H54 (cell line): ENCODE data around the gene CHMP4B.
"Not testable (repeated sequence)": the region's sequence is repeated elsewhere in the genome, so short reads cannot be mapped to it uniquely, and the experiment has no call there.

ENCODE experiments used
- DNase-seq: peaks from one replicate; pipeline ENCODE4 v3.0.0; 2011; ENCODE audit warnings: low spot score, mixed read lengths; ENCODE audit not compliant: insufficient read length
- FAIRE-seq: peaks from 3 replicates; lab custom pipeline; 2011; peaks lifted over from hg19 to GRCh38; lab: Jason Lieb, UNC
- POLR2A ChIP-seq: IDR thresholded peaks from 2 replicates; pipeline ENCODE4 v1.6.1; 2011; ENCODE audit warnings: low read depth, mild to moderate bottlenecking, low read length

The CHMP4B gene

DNA sequence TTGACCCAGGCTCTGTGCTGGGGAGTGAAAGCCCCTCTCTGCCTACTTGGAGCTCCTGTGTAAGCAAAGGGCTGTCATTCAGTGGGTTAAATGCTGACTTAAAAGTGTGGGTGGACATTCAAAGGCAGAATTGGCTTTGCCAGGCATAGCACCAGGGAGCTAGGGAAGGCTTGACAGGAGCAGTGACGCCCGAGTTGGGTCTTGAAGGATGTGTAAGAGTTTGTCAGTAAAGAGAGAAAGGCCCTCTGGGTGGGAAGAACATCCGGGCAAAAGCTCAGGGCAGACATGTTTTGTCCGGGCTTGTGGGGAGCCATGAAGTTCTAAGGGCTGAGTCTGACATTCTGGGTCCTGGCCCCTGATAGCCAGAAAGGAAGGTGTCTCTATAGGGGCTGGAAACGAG is 27.9 kb upstream of the CHMP4B start:
- FAIRE-seq (no peak), DNase-seq (no peak)
- TF ChIP-seq POLR2A = no peak

DNA sequence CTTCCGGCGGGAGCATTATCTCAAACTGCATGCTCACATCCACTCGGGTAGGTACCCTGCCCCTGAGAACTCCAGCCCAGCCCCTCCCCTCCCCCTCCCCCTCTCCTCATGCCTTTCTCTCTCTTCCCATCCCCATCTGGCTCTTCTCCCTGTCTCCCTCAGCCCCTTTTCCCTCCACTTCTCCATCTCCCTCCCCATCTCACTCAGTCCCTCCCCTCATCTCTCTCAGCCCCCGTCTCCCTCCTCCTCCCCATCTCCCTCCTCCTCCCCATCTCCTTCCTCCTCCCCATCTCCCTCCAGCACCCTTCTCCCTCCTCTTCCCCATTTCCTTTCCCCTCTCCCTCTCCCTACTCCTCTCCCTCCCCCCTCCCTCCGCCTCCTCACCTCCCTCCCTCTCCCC is 27.3 kb upstream of the CHMP4B start:
- DNase-seq (no peak), FAIRE-seq (no peak)
- TF ChIP-seq POLR2A = no peak

DNA sequence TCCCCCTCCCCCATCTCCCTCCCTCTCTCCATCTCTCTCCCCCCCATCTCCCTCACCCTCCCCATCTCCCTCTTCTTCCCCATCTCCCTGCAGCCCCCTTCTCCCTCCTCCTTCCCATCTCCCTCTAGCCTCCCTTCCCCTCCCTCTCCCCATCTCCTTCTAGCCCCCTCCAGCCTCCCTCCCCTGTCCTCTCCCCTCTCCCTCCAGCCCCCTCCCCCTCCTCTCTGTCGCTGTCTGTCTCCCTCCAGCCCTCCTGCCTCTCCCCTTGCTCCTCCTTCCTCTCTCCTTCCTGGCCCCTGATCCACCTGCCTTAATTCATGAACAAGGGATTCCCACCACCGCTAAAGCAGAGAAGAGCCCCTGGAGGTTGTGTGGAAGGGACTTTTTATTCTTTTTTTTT is 26.9 kb upstream of the CHMP4B start:
- DNase-seq (no peak), FAIRE-seq (no peak)
- TF ChIP-seq POLR2A = no peak

GRCh38 chr20:33785503-33785902 is 25.6 kb upstream of the CHMP4B start:
- TF ChIP-seq POLR2A = no peak
- no peak for DNase-seq
- FAIRE-seq = no peak

DNA sequence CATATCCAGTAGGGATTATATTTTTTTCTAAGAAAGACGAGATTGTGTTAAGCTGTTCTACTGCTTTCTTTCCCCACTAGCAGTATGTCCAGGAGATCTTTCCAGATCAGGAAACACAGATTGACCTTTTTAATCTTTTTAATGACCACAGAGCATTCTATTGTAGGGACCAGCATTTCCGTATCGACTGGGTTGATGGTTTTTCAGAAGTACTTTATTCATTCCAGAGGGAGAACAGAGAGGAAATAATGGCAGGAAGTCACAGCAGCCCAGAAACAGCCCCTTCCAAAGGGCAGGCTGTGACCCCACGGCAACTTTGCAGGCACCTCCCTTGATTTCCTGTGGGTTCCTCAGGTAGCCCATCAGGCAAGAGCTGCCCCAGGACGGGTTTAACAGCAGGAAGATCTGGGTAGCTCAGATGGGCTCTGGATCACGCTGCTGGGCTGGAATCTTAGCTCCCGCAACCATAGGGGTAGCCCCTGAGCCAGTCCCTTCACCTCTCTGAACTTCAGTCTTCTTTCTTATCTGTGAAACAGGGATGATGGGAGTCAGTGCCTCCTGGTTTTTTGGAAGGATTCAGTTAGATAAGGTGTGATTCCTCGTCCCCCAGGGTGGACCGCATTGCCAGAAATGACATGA is 23.8 kb upstream of the CHMP4B start:
- FAIRE-seq (no peak), DNase-seq (no peak)
- TF ChIP-seq POLR2A = no peak

- no peak for DNase-seq
- no peak for FAIRE-seq
- no peak for TF ChIP-seq POLR2A
Observed at GRCh38 chr20:33788351-33789049, 22.6 kb upstream of the CHMP4B start.

GRCh38 chr20:33789109-33789857 is 21.9 kb upstream of the CHMP4B start:
- TF ChIP-seq POLR2A = 0 out of 2 replicates have a peak, but pooled peaks have one; percentile 5
- FAIRE-seq (peak; percentile 82), DNase-seq (peak; percentile 97)

GRCh38 chr20:33789858-33790182 is 21.3 kb upstream of the CHMP4B start:
- FAIRE-seq (no peak), DNase-seq (no peak)
- no peak for TF ChIP-seq POLR2A

- DNase-seq = no peak
- FAIRE-seq = no peak
Observed at GRCh38 chr20:33790566-33790965, 20.6 kb upstream of the CHMP4B start.

DNA sequence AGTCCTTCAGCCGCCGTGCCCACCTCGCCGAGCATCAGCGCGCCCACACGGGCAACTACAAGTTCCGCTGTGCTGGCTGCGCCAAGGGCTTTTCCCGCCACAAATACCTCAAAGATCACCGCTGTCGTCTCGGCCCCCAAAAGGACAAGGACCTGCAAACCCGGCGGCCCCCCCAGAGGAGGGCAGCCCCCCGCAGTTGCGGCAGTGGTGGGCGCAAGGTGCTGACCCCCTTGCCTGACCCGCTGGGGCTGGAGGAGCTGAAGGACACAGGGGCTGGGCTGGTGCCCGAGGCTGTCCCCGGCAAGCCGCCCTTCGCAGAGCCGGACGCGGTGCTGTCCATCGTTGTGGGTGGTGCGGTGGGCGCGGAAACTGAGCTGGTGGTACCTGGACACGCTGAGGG is 20.1 kb upstream of the CHMP4B start:
- no peak for DNase-seq
- no peak for FAIRE-seq
- TF ChIP-seq POLR2A = no peak

More at GRCh38 chr20:33790566-33790965, 20.6 kb upstream of the CHMP4B start:
- TF ChIP-seq POLR2A = no peak

DNA sequence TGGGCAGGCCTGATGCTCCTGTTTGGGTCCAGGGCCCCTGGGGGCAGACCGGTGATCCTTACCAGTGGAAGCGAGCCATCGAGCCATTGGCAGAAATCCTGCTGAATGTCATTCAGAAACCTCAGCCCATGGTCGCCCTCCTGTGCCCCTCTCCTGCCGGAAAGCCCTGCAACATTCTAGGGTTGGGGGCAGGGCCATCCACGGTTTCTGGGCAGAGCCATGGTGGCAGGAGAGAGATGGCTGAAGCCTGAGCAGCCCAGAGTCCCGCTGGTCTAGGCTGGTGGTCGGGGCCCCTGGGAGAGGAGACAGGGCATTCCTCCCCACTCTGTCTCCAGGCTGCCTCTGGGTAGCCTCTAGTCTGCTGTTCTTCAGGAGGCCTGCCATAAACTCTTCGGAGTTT is 19.6 kb upstream of the CHMP4B start:
- FAIRE-seq (no peak), DNase-seq (no peak)
- TF ChIP-seq POLR2A = no peak

DNA sequence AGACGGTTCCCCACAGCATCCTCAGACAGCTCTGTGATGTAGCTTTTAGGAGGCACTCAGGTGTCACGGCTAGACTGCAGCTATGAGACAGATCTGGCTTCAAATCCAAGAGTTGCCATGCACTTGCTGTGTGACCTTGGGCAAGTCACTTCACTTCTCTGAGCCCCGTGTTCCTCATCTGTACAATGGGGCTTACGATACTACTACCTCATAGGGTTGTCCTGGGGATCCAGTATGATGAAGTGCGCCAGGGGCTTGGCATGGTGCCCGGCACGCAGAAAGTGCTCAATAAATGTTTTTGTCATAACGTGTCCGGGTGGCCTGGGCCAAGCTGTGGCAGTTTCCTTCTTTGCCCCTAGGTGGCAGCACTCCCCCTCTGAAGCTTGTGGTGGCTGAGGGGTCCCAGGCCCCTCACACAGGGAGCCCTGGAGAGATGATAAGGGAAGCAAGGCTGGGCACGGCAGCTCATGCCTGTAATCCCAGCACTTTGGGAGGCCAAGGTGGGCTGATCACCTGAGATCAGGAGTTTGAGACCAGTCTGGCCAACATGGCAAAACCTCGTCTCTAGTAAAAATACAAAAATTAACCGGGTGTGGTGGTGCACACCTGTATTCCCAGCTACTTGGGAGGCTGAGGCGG is 19.1 kb upstream of the CHMP4B start:
- FAIRE-seq = no peak
- DNase-seq = no peak
- TF ChIP-seq POLR2A = no peak

GRCh38 chr20:33792598-33792989 is 18.6 kb upstream of the CHMP4B start:
- FAIRE-seq, DNase-seq: not testable (repeated sequence)
